Measurements from ENCODE around the gene PRTFDC1. TPM values are rescaled to one million over a fixed set of nuclear protein-coding genes. Genes with fewer than 3 reads are reported as not detected.
"Not testable (repeated sequence)": the region's sequence is repeated elsewhere in the genome, so short reads cannot be mapped to it uniquely, and the experiment has no call there.

PRTFDC1 gene
- total and polyA plus RNA-seq, 11 donors: 1.9 to 13.1 (median 4.6) TPM

- ATAC-seq: peak; percentile 72 to 91 (median 88)
- Histone ChIP-seq H3K27me3 (no peaks in the 10 kb centered on the region), H3K27ac (peak overlapping the region in 10 of 12 donors; percentile 8 to 70 (median 45)), H3K4me1 (peaks cover 0 to 34% (median 6%) of the 10 kb centered on the region in 12 donors), H3K36me3 (no peaks in the 10 kb centered on the region), H3K9me3 (no peaks in the 10 kb centered on the region), H3K4me3 (no peak overlapping the region)
- WGBS, 4 donors: 25 to 33% (median 29%) methylated on average over 2 of the region's 2 CpGs
- intact Hi-C loops (cut with DNase I): no loop called here
- DNase-seq: peak in 4 of 5 donors; percentile 36 to 56 (median 54)
- TF ChIP-seq POLR2A (IDR thresholded peaks at IDR 0.05): no peak
- peak in 3 of 12 donors; percentile 3 to 26 (median 5) for TF ChIP-seq CTCF (IDR thresholded peaks at IDR 0.05)
These were observed 22.6 kb upstream of the PRTFDC1 start for GRCh38 chr10:24974976-24975375.

GRCh38 chr10:24973163-24973562, 20.8 kb upstream of the PRTFDC1 start:
- 81 to 88% (median 86%) methylated on average over 5 of the region's 5 CpGs for WGBS, 4 donors
- H3K4me1 ChIP-seq: peaks cover 0 to 26% (median 6%) of the 10 kb centered on the region in 12 donors
- no peaks in the 10 kb centered on the region for H3K27me3 ChIP-seq
- DNase-seq (no peak), ATAC-seq (no peak)
- no peaks in the 10 kb centered on the region for H3K36me3 ChIP-seq
- no peak overlapping the region for H3K4me3 ChIP-seq
- no peaks in the 10 kb centered on the region for H3K9me3 ChIP-seq
- intact Hi-C loops (cut with DNase I): no loop called here
- TF ChIP-seq CTCF (IDR thresholded peaks at IDR 0.05) (no peak), POLR2A (IDR thresholded peaks at IDR 0.05) (no peak)
- H3K27ac ChIP-seq: no peak overlapping the region

- no peak for TF ChIP-seq CTCF (IDR thresholded peaks at IDR 0.05)
- TF ChIP-seq POLR2A (IDR thresholded peaks at IDR 0.05): no peak
- Histone ChIP-seq H3K4me1 (peaks cover 0 to 22% (median 6%) of the 10 kb centered on the region in 12 donors), H3K4me3 (no peak overlapping the region), H3K27me3 (no peaks in the 10 kb centered on the region), H3K9me3 (no peaks in the 10 kb centered on the region), H3K27ac (no peak overlapping the region), H3K36me3 (no peaks in the 10 kb centered on the region)
- intact Hi-C loops (cut with DNase I): no loop called here
- DNase-seq (no peak), ATAC-seq (peak in 3 of 4 donors; percentile 37 to 53 (median 41))
These were observed 19.0 kb upstream of the PRTFDC1 start for GRCh38 chr10:24971374-24971773.

- Histone ChIP-seq H3K4me1 (peaks cover 0 to 12% (median 3%) of the 10 kb centered on the region in 12 donors), H3K27ac (peak overlapping the region in 4 of 12 donors; percentile 7 to 49 (median 13)), H3K36me3 (no peaks in the 10 kb centered on the region), H3K4me3 (no peak overlapping the region), H3K27me3 (no peaks in the 10 kb centered on the region), H3K9me3 (no peaks in the 10 kb centered on the region)
- intact Hi-C loops (cut with DNase I): no loop called here
- DNase-seq: no peak
- 62 to 79% (median 70%) methylated on average over 2 of the region's 2 CpGs for WGBS, 4 donors
- no peak for TF ChIP-seq CTCF (IDR thresholded peaks at IDR 0.05)
- no peak for TF ChIP-seq POLR2A (IDR thresholded peaks at IDR 0.05)
- ATAC-seq: peak in 1 of 4 donors; percentile 58
These were observed 17.5 kb upstream of the PRTFDC1 start for GRCh38 chr10:24969841-24970281.

- H3K27me3 ChIP-seq; H3K9me3 ChIP-seq; H3K4me1 ChIP-seq; DNase-seq; ATAC-seq; H3K36me3 ChIP-seq; intact Hi-C loops (cut with DNase I); H3K4me3 ChIP-seq: not testable (repeated sequence)
- H3K27ac ChIP-seq: peak overlapping the region in 2 of 12 donors; percentile 22 to 24
- 92 to 96% (median 94%) methylated on average over 11 of the region's 11 CpGs for WGBS, 4 donors
These were observed 16.5 kb upstream of the PRTFDC1 start for GRCh38 chr10:24968951-24969350.

All from heart left ventricle (tissue), 16 donors.